DOHH2 (cell line): Measurements from ENCODE around the gene OCA2.

Experiments
- H3F3A ChIP-seq: fragments of 200-600 bp; sonication (generic), shearing (Covaris generic); 2 replicates; pipeline ENCODE4 v1.6.0; 2016; ENCODE audit warnings: antibody characterized with exemption, mild to moderate bottlenecking; ENCODE audit not compliant: control insufficient read depth, insufficient read depth
- H3K27ac ChIP-seq: fragments of 200-600 bp; sonication (generic); 2 replicates; pipeline ENCODE4 v1.5.1; 2014; ENCODE audit warnings: low read depth, mild to moderate bottlenecking, low read length, moderate library complexity
- H3K27me3 ChIP-seq: fragments of 200-600 bp; sonication (generic); 2 replicates; pipeline ENCODE4 v1.6.1; 2014; ENCODE audit warnings: mild to moderate bottlenecking, low read length, mixed read lengths; ENCODE audit not compliant: control insufficient read depth
- H3K36me3 ChIP-seq: fragments of 200-600 bp; sonication (generic); 2 replicates; pipeline ENCODE4 v1.6.1; 2014; ENCODE audit warnings: mild to moderate bottlenecking, low read length, moderate library complexity, mixed read lengths; ENCODE audit not compliant: control insufficient read depth
- H3K4me1 ChIP-seq: fragments of 200-600 bp; sonication (generic); 2 replicates; pipeline ENCODE4 v1.6.1; 2014; ENCODE audit warnings: mild to moderate bottlenecking, low read length, mixed read lengths; ENCODE audit not compliant: control insufficient read depth
- H3K4me2 ChIP-seq: fragments of 200-600 bp; sonication (generic); 2 replicates; pipeline ENCODE4 v1.6.0; 2014; ENCODE audit warnings: mild to moderate bottlenecking, low read length, moderate library complexity
- H3K4me3 ChIP-seq: fragments of 200-600 bp; sonication (generic); 2 replicates; pipeline ENCODE4 v1.5.1; 2014; ENCODE audit warnings: mild to moderate bottlenecking, low read length, mixed read lengths
- H3K79me2 ChIP-seq: fragments of 200-600 bp; sonication (generic); 2 replicates; pipeline ENCODE4 v1.6.1; 2014; ENCODE audit warnings: mild to moderate bottlenecking, low read length, mixed read lengths; ENCODE audit not compliant: control insufficient read depth
- H3K9me2 ChIP-seq: fragments of 200-600 bp; sonication (generic); replicated peaks from 2 replicates; pipeline ENCODE4 v1.6.1; 2014; ENCODE audit warnings: mild to moderate bottlenecking, low read length, mixed read lengths; ENCODE audit not compliant: control insufficient read depth
- H3K9me3 ChIP-seq: fragments of 200-600 bp; sonication (generic); 2 replicates; pipeline ENCODE4 v1.6.1; 2014; ENCODE audit warnings: antibody characterized with exemption, low read length, mixed read lengths; ENCODE audit not compliant: control insufficient read depth, insufficient read depth
- H4K20me1 ChIP-seq: fragments of 200-600 bp; sonication (generic); 2 replicates; pipeline ENCODE4 v1.6.0; 2014; ENCODE audit warnings: low read depth, mild to moderate bottlenecking, antibody characterized with exemption, low read length, moderate library complexity; ENCODE audit not compliant: control insufficient read depth, insufficient read depth
- EZH2phosphoT487 ChIP-seq: fragments of 200-600 bp; sonication (generic); IDR thresholded peaks from 2 replicates; pipeline ENCODE4 v1.6.1; 2017; ENCODE audit warnings: borderline replicate concordance, mild to moderate bottlenecking, antibody characterized with exemption, low read length, moderate library complexity, mixed read lengths
- TF ChIP-seq, protein P1 (sequence below): fragments of 200-600 bp; sonication (generic); IDR thresholded peaks from one replicate; pipeline ENCODE4 v1.5.1; 2014; ENCODE audit warnings: antibody characterized with exemption, mild to moderate bottlenecking, low read depth, low read length; ENCODE audit not compliant: poor library complexity, severe bottlenecking

Gene OCA2

DNA sequence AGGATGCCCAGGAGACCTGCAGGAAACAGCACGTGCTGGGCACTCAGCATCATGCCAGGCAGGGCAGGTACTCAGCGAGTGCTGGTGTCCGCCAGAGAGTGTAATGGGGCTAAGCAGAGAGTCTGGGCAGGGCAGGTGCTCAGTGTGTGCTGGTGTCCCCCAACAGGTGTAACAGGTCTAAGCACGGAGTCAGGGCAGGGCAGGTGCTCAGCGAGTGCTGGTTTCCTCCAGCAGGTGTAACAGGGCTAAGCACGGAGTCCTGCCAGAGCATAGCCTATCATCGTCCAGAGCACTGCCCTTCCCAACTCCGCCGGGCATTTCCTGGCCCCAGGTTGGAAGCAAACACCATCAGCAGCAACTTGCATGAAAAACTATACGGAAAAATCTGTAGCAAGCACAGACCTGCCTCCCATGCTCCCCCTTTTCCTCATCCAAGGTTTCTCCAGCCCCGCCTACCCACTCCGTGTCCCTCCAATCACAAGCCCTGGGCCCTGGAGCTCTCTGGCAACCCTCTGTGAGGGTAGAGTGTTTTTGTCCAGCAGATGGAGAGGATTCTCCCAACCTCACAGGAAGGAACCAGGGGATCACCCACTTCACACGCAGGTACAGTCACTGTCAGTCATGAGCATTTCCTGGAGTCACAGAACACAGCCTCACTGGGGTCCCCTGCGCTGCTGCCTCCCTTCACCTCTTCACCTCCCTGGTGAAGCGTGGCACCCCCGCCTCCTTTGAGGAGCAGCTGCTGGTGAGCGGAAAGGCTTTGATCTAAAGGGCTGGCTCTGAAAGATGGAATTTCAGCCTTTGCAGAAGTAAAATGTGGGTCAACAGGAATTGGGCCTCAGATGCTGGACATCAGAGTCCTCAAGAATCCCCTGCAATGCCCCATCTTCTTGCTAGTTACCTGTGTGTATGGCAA is 302.5 kb downstream of the OCA2 start:
- Histone ChIP-seq H4K20me1 (no peaks in the 10 kb centered on the region), H3K79me2 (no peaks in the 10 kb centered on the region), H3K4me2 (no peak overlapping the region), H3K36me3 (no peaks in the 10 kb centered on the region), H3K27me3 (no peaks in the 10 kb centered on the region), H3F3A (no peaks in the 10 kb centered on the region), H3K9me2 (no peaks in the 10 kb centered on the region), H3K9me3 (peaks cover 14% of the 10 kb centered on the region; the same call in 1 of the 2 replicates), H3K4me1 (no peaks in the 10 kb centered on the region), H3K27ac (no peak overlapping the region), H3K4me3 (no peak overlapping the region)
- no peak for TF ChIP-seq EZH2phosphoT487
- TF ChIP-seq, protein P1, sequence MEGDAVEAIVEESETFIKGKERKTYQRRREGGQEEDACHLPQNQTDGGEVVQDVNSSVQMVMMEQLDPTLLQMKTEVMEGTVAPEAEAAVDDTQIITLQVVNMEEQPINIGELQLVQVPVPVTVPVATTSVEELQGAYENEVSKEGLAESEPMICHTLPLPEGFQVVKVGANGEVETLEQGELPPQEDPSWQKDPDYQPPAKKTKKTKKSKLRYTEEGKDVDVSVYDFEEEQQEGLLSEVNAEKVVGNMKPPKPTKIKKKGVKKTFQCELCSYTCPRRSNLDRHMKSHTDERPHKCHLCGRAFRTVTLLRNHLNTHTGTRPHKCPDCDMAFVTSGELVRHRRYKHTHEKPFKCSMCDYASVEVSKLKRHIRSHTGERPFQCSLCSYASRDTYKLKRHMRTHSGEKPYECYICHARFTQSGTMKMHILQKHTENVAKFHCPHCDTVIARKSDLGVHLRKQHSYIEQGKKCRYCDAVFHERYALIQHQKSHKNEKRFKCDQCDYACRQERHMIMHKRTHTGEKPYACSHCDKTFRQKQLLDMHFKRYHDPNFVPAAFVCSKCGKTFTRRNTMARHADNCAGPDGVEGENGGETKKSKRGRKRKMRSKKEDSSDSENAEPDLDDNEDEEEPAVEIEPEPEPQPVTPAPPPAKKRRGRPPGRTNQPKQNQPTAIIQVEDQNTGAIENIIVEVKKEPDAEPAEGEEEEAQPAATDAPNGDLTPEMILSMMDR, result no peak

DNA sequence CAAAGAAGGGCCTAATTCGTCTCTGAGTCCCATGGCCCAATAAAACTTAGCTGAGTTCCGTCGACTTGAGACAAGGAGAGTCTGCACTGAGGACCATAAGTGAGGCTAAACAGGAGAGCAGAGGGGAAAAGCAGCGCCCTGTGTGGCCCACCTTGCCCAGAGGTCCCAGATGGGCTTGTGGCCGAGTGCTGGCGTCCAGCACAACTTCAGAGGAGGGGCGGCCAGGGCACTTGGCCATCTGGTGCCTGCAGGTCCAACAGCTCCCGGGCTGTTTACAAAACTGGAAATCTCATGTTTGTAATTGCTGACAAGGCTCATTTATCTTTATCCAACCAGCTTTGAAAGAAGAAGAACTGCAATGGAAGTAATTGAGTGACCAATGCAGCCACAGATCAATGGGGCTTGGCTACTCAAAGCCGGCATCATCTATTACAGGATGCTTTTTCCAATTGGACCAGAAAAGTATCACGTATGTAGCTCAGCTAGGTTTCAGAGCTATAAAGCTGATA is 306.3 kb downstream of the OCA2 start:
- H3K36me3 ChIP-seq, result no peaks in the 10 kb centered on the region
- H3K9me3 ChIP-seq, result peaks cover 12% of the 10 kb centered on the region; the same call in 1 of the 2 replicates
- H3K4me3 ChIP-seq, result no peak overlapping the region
- TF ChIP-seq, protein P1, result no peak
- TF ChIP-seq EZH2phosphoT487, result no peak
- H3F3A ChIP-seq, result no peaks in the 10 kb centered on the region
- H3K9me2 ChIP-seq, result no peaks in the 10 kb centered on the region; the same call in 1 of the 2 replicates
- no peaks in the 10 kb centered on the region for H3K79me2 ChIP-seq
- H3K27ac ChIP-seq, result no peak overlapping the region
- H3K27me3 ChIP-seq, result no peaks in the 10 kb centered on the region
- H4K20me1 ChIP-seq, result no peaks in the 10 kb centered on the region
- no peaks in the 10 kb centered on the region for H3K4me1 ChIP-seq
- no peak overlapping the region for H3K4me2 ChIP-seq

GRCh38 chr15:27790270-27790669 is 308.8 kb downstream of the OCA2 start:
- Histone ChIP-seq H3K36me3 (no peaks in the 10 kb centered on the region), H4K20me1 (no peaks in the 10 kb centered on the region), H3K9me2 (no peaks in the 10 kb centered on the region; the same call in 1 of the 2 replicates), H3K4me2 (no peak overlapping the region), H3K4me1 (no peaks in the 10 kb centered on the region), H3K4me3 (no peak overlapping the region), H3K27ac (no peak overlapping the region), H3K9me3 (peaks cover 5% of the 10 kb centered on the region; the same call in 1 of the 2 replicates), H3K79me2 (no peaks in the 10 kb centered on the region), H3K27me3 (no peaks in the 10 kb centered on the region), H3F3A (no peaks in the 10 kb centered on the region)
- no peak for TF ChIP-seq EZH2phosphoT487
- TF ChIP-seq, protein P1, result no peak
